ENCODE data around the gene CHCHD6.

GRCh38 chr3:126952983-126953660 lies 249.1 kb downstream of the CHCHD6 start:
- no peak for TF ChIP-seq POLR2A (IDR thresholded peaks at IDR 0.05; ENCODE audit: low read depth, low read length)
- no peak for TF ChIP-seq POLR2AphosphoS5 (IDR thresholded peaks at IDR 0.05; ENCODE audit: low read depth, low read length)
- TF ChIP-seq TAF1 (IDR thresholded peaks at IDR 0.05; ENCODE audit: borderline replicate concordance, low read depth, low read length): no peak

Data from GM12892 (cell line).